ENCODE data around the gene SERPINB1. TPM values are rescaled to one million over a fixed set of nuclear protein-coding genes. Genes with fewer than 3 reads are reported as not detected.

SERPINB1 gene
- total and polyA plus RNA-seq, 2 donors from 2014 or later, result 37.4 to 86.4 TPM

GRCh38 chr6:2872423-2873358, 31.0 kb upstream of the SERPINB1 start:
- DNase-seq (peak in 1 of 5 donors; percentile 42), FAIRE-seq (no peak)
- Histone ChIP-seq H3K27me3 (ENCODE audit: control insufficient read depth, insufficient read depth, low read length) (no peaks in the 10 kb centered on the region), H3K27ac (ENCODE audit: low read depth in 2 of 2, low read length in 2 of 2) (no peak overlapping the region), H3K4me3 (ENCODE audit: low read length in 3 of 3) (no peak overlapping the region), H3K36me3 (ENCODE audit: control insufficient read depth in 2 of 3, insufficient read depth in 3 of 3, low read length in 3 of 3) (no peaks in the 10 kb centered on the region), H3K4me1 (ENCODE audit: control insufficient read depth in 2 of 3, insufficient read depth in 2 of 3, low read depth in 1 of 3, low read length in 3 of 3) (peaks cover 0 to 20% (median 8%) of the 10 kb centered on the region in 3 donors), H3K9ac (ENCODE audit: low read length in 3 of 3) (no peak overlapping the region), H3K9me3 (ENCODE audit: control insufficient read depth in 2 of 3, insufficient read depth in 1 of 3, low read length in 3 of 3) (no peaks in the 10 kb centered on the region)
- intact Hi-C loops (cut with DNase I), result no loop called here
- TF ChIP-seq CTCF (IDR thresholded peaks at IDR 0.05; ENCODE audit: borderline replicate concordance, extremely low read depth, insufficient read depth), result no peak

GRCh38 chr6:2871953-2872352, 30.3 kb upstream of the SERPINB1 start:
- Histone ChIP-seq H3K4me1 (ENCODE audit: control insufficient read depth in 2 of 3, insufficient read depth in 2 of 3, low read depth in 1 of 3, low read length in 3 of 3) (peaks cover 0 to 19% (median 8%) of the 10 kb centered on the region in 3 donors), H3K9ac (ENCODE audit: low read length in 3 of 3) (no peak overlapping the region), H3K4me3 (ENCODE audit: low read length in 3 of 3) (no peak overlapping the region), H3K36me3 (ENCODE audit: control insufficient read depth in 2 of 3, insufficient read depth in 3 of 3, low read length in 3 of 3) (no peaks in the 10 kb centered on the region), H3K27ac (ENCODE audit: low read depth in 2 of 2, low read length in 2 of 2) (no peak overlapping the region), H3K9me3 (ENCODE audit: control insufficient read depth in 2 of 3, insufficient read depth in 1 of 3, low read length in 3 of 3) (no peaks in the 10 kb centered on the region), H3K27me3 (ENCODE audit: control insufficient read depth, insufficient read depth, low read length) (no peaks in the 10 kb centered on the region)
- no peak for TF ChIP-seq CTCF (IDR thresholded peaks at IDR 0.05; ENCODE audit: borderline replicate concordance, extremely low read depth, insufficient read depth)
- intact Hi-C loops (cut with DNase I), result no loop called here
- FAIRE-seq (no peak), DNase-seq (no peak)

- no peaks in the 10 kb centered on the region for H3K27me3 ChIP-seq (ENCODE audit: control insufficient read depth, insufficient read depth, low read length)
- H3K27ac ChIP-seq (ENCODE audit: low read depth in 2 of 2, low read length in 2 of 2), result no peak overlapping the region
- peaks cover 0 to 17% (median under 1%) of the 10 kb centered on the region in 3 donors for H3K4me1 ChIP-seq (ENCODE audit: control insufficient read depth in 2 of 3, insufficient read depth in 2 of 3, low read depth in 1 of 3, low read length in 3 of 3)
- H3K4me3 ChIP-seq (ENCODE audit: low read length in 3 of 3), result no peak overlapping the region
- no peak for TF ChIP-seq CTCF (IDR thresholded peaks at IDR 0.05; ENCODE audit: borderline replicate concordance, extremely low read depth, insufficient read depth)
- H3K9me3 ChIP-seq (ENCODE audit: control insufficient read depth in 2 of 3, insufficient read depth in 1 of 3, low read length in 3 of 3), result no peaks in the 10 kb centered on the region
- no peak for DNase-seq
- FAIRE-seq, result no peak
- H3K9ac ChIP-seq (ENCODE audit: low read length in 3 of 3), result no peak overlapping the region
- intact Hi-C loops (cut with DNase I), result no loop called here
- no peaks in the 10 kb centered on the region for H3K36me3 ChIP-seq (ENCODE audit: control insufficient read depth in 2 of 3, insufficient read depth in 3 of 3, low read length in 3 of 3)
Observed at GRCh38 chr6:2871102-2871501, 29.4 kb upstream of the SERPINB1 start.

Data from kidney (tissue), 14 donors.